GM18520 (cell line): ENCODE data around the gene OCA2.
"Not testable (repeated sequence)": the region's sequence is repeated elsewhere in the genome, so short reads cannot be mapped to it uniquely, and the experiment has no call there.

Experiments used
- ATAC-seq: cut with Tn5 transposase; IDR thresholded peaks from one replicate; pipeline ENCODE4 v1.9.1; 2021; ENCODE audit not compliant: unreplicated experiment

Gene OCA2

DNA sequence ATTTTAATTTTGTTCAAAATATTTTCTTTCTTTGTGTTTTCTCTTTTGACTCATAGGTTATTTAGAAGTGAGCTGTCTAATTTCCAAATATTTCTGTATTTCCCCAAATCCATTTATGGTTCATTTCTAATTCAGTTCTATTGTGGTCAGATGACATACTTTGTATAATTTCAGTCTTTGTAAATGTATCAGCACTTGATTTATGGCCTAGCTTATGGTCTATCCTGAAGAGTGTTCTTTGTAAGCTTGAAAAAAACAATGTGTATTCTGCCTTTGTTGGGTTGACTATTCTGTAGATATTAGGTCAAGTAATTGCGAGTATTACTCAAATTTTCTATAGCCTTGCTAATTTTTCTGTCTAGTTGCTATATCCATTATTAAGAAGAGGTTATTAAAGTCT is 311.2 kb downstream of the OCA2 start:
- ATAC-seq, result no peak

DNA sequence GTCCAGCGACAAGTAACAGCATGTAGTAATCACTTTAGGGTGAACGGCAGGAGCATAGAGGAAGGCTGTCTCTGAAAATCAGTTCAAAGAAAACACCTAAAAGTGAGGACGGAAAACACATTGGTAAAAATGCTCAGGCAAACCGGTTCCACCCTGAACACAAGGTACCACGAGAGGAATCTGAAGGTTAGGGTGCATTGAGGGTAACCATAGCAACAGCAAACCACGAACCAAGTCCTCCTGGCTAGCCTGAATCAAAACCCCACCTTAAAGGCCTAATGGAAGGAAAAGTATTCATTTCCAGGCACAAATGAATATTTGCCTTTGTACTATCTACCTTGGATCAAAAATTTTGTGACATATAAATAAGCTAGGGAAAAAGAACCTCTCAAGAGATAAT is 315.0 kb downstream of the OCA2 start:
- no peak for ATAC-seq

DNA sequence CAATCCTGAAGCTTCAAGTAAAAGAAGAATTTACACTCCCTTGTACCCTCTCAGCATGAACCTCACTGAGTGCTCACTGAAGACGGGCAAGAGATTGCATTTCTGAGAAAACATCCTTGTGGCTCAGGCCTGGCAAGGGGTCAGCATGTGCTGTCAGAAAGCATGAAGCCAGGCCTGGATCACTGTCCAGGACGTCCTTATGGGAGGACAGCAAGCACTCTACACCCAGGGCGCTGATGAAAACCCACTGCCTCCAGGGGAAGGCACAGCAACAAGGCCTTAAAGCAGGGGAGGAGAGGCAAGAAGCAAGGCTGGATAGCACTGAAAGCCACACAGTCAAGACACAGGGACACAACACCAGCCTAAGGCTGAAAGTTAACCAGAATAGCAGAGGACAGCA is 315.4 kb downstream of the OCA2 start:
- ATAC-seq, result no peak

DNA sequence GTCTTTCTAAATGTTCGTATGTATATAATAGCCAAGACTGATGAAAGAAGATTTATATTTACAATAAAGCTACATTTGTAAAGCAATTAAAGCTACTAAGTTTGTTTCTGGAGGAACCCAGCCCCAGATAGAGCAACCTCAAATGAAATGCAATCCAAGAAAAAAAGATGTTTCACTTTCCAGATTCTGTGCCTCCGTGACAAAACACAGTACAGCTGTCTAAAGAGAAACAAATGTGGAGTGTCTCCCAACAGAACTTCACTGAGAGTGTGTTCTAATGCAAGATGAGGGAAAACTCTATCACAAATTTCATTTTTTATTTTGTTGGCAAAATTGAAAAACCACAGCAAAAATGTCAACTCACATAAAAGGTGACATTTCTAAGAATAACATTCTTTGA is 317.0 kb downstream of the OCA2 start:
- no peak for ATAC-seq

DNA sequence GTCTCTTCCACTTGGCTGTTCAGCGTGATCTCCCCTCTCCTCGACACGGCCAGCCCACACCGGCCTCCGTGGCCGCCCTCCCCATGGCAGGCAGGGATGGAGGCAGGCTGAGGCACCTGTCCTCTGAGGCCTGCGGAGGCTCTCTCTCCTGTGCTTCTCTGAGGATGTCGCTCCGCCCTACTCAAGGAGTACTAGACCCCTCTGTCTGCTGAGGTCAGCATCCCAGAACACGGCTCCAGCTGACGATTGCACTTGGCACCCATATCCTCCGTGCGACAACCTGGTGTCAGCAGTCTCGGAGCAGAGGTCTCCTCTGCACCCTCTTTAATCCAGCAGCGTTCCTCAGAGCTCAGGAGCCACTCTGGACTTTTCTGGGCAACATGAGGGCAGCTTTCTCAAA is 322.6 kb downstream of the OCA2 start:
- no peak for ATAC-seq

DNA sequence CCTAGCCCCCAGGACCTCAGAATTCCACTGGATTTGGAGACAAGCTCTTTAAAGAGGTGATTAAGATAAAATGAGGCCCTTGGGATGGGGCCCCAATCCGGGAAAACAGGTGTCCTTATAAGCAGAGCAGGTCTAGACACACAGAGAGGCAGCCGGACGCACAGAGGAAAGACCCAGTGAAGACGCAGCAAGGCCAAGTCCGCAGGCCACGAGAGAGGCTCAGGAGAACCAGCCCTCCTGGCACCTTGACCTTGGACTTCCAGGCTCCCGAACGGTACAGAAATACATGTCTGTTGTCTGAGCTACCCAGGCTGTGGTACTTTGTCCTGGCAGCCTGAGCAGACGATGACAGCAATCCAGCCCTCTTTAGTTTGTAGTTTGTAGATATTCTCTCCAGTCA is 324.5 kb downstream of the OCA2 start:
- no peak for ATAC-seq

DNA sequence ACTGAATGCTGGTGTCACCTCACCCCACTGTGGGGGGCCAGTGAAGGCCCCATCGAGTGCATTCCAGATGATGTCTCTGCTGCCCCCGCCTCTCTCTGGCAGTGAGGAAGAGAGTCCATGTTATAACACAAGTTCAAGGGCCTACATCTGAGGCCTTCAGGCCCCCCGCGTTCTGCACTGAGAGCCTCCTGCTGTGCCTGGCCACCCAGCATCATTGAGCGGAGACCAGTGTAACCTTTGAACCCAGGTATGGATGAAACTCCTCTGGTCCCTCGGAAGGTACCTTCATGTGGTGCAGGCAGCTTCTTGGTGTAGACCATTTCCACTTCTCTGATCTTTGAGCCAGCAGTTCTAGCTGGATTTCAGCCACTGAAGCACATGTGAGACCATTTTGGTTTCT is 324.9 kb downstream of the OCA2 start:
- no peak for ATAC-seq

DNA sequence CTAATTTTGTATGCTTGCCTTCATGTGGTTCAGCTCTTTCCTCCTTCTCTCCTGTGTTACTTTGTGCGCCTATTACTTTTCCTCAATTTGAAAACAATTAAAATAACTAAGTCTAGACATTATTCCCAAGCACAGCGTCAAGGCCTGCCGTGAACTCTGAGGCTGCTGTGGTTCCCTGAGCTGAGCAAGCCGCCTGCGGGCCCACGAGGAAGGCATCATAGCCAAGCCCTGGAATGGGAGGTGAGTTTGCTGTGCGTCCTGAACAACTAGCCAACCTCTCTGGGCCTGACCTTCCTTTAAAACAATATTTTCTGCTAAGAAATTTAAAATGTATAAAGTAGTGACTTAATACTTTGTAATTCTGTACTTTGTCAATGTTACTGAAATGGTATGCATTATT is 327.2 kb downstream of the OCA2 start:
- ATAC-seq, result no peak

DNA sequence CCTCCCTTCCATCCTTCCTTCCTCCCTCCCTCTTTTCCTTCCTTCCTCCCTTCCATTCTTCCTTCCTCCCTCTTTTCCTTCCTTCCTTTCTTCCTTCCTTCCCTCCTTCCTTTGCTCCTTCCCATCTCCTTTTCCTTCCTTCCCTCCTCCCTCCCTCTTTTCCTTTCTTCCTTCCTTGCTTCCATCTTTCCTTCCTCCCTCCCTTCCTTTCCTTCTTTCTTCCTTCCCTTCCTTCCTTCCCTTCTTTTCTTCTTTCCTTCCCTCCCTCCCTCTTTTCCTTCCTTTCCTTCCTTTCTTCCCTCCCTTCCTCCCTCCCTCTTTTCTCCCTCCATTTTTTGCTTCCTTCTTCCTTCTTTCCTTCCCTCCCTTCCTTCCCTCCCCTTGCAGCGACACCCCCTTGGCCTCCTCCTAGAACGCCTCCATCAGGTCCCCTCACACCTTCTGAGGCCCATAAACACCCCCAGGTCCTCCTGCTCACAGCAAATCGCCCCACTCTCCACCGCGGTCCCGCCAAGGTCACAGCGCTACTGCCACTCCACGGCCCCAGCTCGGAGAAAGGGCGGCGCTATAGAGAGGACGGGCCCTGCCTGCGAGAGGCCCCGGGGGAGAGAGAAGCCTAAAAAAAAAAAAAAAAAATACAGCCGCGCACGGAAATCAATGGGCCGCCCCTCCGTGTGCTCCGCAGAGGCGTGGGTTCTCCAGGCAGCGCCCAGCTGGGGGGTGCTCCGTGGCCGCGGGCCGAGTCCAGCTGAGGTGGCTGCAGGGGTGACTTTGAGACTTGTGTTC is 328.2 kb downstream of the OCA2 start:
- ATAC-seq, result no peak

DNA sequence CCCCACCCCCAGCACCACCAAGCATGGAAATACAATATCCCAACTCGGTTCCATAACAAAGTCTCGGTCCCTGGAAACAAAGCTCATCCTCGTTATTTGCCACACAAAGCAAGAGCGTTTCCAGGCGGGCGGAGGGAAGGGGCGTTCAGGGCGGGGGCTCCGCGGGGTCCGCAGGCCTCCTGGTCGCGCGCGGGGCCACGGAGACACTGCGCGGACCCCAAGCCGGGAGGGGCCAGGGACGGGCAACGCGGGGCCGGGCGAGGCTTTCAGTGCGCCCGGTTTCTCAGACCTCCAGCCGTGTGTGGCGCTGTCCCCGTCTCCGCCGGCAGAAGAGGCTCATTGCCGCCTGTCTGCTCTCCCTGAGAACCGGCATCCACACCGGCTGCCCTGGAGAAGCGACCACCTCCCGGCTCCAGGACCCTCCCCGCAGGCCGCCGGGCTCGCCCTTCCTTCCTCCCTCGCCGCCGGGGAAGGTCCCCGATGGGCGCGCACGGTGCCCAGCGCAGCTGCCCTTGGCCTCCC is 329.0 kb downstream of the OCA2 start:
- ATAC-seq, result no peak

DNA sequence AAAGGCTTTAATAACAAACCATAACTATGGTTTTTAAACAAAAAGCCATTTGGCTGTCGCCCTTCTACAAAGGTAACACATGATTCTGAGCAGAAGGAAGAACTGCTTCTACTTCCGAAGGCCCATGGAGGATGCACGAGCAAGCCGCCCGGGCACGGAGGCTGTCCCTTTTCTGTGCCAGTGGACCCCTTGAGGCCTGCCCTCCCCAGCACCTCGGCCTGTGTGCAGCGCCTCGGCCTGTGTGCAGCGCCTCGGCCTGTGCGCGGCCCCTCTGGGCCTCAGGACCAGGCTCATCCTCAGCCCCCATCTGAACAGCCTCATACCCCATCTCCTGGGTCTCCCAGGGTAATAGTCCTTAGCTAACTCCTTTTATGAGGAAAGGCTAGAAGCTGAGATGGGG is 329.5 kb downstream of the OCA2 start:
- no peak for ATAC-seq

DNA sequence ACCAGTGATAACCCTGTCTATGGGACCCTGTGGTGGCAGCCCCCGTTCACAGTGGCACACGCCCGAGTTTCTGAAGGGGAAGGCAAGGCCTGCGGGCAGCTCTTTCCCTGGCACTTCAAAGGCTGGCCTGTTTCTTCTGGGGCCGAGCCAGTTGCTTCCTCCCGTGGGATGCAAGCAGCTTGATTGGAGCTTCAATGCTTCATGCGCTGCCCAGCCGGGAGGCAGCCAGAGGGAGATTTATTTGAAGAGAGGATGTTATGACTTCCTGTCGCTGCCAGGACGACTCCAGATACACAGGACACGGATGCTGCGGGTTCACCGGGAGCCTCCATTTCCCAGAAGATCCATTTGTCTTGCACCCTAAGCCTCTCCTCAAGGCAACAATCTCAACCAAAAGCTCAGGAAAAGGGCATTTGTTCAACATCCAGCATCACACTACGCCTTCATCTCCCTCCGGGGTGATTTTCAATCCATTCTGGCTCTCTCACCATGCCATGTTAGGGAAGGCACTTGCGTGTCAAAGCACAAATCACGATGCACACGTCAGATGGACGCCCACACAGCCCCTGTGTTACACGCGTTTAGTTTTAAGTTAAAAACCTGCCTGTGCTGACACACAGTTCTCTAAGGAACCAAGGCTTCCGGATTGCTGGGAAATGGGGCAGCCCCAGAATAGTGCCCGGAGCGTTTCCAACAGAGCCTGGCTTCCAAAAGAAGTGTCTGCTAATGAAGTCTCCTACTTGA is 330.2 kb downstream of the OCA2 start:
- ATAC-seq, result no peak

DNA sequence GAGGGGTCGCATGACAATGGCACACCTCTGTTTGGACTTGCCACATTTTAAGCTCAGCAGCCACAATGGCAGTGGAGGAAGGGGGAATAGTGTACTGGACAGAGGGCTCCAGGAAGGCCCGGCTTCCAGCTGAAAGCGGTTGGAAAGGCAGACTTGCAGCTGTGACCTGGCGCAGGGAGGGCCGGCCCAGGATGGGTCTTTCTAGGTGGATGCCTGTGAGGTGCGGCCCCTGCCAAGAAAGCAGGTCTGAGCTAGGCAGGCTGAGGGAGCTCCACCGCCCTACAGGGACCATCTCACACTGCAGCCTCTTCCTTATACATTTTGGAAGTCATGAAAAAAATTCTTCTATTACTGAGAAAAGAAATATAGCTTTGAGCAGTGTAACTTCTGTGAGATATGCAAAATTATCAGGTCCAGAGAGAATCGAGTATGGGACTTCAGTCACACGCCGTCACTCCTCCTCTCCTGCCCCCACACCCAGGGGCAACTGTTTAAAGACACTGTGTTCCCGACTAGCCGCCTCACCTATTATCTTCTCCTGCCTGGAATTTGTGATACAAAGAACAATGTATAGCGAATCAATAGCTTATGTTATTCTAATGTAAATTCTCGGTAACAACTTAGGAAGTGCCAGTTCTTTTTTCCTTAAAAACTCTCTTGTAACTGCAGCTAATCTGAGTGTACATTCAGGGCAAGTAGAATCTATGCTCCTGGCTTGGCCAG is 331.0 kb downstream of the OCA2 start:
- ATAC-seq, result no peak

DNA sequence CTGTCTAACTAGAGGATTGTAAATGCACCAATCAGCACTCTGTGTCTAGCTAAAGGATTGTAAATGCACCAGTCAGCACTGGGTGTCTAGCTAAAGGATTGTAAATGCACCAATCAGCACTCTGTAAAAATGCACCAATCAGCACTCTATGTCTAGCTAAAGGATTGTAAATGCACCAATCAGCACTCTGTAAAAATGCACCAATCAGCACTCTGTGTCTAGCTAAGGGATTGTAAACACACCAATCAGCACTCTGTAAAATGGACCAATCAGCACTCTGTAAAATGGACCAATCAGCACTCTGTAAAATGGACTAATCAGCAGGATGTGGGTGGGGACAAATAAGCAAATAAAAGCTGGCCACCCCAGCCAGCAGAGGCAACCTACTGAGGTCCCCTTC is 331.7 kb downstream of the OCA2 start:
- not testable (repeated sequence) for ATAC-seq

DNA sequence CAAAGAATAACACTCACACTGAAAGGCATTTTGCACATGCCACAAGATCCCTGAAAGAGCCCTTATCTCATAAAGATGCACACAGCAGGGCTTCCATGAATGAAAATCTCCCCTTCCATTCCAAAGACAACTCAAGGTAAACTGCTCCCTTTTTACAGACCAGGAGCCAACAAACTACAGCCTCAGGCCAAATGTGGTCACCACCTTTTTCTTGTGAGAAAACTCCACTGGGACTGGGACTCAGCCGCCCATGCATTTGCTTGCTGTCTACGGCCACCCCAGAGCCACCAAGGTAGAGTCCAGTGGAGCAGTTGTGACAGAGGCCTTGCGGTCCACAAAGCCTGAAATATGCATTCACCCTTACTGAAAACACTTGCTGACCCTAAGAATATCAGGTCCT is 334.8 kb downstream of the OCA2 start:
- no peak for ATAC-seq

DNA sequence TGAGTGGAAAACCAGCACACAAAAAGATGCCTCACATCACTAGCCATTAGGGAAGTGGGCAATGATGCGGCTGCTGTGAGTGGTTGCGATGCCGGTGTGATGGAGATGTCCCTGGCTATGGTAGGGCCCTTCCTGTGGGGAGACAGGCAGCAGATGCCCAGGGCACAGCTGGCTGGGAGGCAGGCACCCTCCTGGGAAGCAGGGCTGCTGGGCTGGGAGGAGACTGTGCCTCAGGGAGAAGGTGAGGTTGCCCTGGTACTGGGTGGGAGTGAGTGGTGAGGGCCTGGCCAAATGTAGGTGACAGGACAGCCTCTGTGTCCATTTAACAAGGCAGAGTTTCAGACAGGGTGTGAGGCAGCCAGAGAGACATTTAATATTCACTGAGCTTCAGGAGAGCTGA is 335.6 kb downstream of the OCA2 start:
- no peak for ATAC-seq

DNA sequence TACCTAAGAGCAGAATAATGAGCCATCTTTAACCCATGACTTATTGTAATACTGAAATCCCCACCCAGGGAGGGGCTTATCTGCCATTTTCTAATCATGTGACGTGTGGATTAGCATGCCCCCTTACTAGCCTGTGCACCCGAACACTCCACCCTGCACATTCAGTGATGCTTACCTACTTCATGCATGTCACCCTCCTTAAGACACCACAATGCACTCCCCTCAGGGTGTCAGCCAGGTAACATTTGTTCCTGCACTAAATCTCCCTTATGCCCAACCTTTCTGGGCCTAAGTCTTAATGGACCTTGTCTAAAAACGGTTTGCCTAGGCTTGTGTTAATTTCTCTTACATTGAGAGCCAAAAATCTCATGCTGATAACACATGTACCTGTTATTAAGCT is 336.6 kb downstream of the OCA2 start:
- ATAC-seq, result no peak

DNA sequence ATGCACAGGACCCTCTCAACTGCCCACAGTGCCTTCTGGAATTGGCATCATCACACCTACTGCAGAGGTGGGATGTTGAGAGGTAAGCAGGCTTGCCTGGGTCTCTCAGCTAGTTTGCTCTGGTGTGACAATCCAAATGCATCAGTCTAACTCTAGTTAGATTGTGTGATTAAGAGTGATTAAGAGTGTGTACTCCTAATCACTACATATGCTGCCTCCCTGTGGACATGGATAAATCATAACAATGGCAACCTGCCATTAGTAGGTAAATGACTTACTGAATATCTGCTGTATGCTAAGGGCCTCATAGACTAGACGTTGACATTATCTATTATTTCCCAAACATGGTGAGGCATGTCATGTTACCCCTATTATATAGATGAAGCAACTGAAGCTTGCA is 342.1 kb downstream of the OCA2 start:
- no peak for ATAC-seq

DNA sequence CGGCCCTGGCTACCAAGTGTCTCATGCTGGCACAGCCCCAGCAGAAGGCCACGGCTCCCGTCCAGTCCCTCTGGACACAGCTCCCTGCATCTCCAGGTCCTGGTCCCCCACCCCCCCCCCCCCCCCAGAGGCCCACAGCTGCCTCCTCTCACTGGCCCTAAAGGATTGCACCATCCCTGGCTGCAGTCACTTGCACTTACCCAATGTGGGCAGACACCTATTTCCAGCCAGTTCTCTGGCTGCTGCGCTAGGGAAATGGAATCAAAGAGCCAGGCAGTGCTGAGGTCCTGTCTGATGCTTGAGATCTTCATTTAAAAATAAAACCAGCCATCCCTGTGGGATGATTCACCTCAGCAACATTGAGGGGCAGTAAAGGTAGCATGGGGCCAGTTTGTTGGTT is 346.4 kb downstream of the OCA2 start:
- ATAC-seq, result no peak

DNA sequence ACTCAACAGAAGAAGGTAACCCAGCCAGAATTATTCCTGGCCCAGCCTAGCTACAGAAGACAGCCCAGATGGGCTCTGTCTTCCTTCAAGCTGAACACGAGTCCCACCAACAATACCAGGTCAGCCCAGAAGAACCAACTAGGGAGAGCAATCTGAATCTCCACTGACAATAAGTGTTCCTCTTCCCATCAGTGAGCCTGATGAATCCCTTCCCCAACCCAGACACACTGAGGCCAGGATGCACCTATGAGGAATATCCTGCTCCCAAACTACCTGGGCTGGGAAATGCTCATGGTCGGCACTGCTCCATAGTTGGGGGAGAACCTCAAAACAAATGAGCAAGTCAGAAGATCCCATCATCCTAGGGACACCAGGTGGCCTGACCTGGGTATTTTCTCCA is 351.1 kb downstream of the OCA2 start:
- no peak for ATAC-seq

DNA sequence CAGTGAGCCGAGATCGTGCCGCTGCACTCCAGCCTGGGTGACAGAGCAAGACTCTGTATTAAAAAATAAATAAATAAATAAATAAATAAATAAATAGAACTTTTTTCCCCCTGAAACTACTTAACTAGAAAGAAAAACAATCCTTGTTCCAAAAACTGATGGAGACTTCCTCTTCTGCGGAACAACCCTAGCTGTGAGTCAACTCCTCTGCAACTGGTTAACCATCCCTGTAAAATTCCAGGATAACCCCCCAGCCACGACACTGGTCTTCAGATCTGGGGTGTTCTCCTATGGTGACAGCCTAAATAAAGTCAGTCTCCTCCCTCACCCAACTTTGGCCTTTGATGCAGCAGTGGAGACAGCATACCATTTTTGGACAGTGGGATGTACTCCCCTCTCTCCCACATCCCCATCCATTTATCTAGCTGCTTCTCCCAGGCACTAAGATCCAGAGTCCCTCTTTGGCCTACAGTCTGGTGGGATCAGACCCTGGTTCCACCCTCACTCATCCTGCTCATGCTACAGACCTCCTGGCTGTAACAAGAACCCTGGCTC is 352.6 kb downstream of the OCA2 start:
- ATAC-seq, result no peak

DNA sequence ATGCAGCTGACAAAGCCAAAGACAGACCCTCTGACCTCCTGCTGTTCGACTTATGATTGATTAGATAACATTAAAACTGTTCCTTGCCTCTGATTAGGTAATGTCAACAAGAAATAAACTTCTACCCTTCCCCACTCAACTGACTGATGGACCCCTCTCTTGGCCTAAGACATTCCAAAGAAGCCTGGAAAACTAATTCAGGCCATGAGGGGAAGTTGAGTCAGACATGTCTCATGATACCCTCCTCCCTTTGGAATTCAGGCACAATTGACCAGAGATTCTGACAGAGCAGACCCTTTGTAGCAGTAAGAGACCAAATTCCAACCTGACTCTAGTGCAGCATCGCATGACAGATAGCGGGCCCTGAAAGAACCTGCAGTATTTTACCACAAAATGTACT is 354.5 kb downstream of the OCA2 start:
- no peak for ATAC-seq
